GM18505 (cell line): Measurements from ENCODE around the gene ZNF277.

Experiments
- ATAC-seq: cut with Tn5 transposase; IDR thresholded peaks from one replicate; pipeline ENCODE4 v1.9.1; 2021; ENCODE audit not compliant: unreplicated experiment
- POLR2A ChIP-seq: IDR thresholded peaks from 4 replicates; pipeline ENCODE4 v1.6.1; 2011; ENCODE audit warnings: borderline replicate concordance; ENCODE audit not compliant: insufficient read depth, insufficient read length; ENCODE audit errors: extremely low read depth

The ZNF277 gene

GRCh38 chr7:112206991-112207592 is 597 bp downstream of the ZNF277 start:
- ATAC-seq, result no peak
- TF ChIP-seq POLR2A, result no peak

GRCh38 chr7:112207765-112208164 is 1.3 kb downstream of the ZNF277 start:
- TF ChIP-seq POLR2A, result no peak
- no peak for ATAC-seq

DNA sequence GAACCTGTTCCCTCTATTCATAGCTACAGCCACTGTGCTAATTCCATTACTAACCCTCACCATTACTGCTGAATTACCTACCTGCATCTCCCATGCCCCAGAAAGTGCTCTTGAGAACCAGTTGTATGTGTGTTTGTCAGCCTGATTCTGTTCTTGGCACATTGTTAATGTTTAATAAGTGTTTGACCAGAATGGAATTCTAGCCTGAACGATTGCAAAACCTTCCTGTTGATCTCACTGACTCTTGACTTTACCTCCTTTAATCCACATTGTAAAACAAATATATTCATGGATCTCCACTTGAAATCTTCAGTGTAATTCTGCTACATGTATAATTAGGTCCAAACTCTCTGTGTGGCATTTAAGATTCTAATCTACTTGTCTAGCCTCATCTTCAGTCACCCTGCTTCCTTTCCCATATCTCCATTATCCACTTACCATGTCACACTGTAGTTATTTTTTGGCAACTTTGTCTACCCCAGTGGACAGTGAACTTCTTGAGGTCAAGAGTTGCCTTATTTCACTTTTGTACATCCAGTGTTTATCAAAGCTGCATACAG is 4.9 kb downstream of the ZNF277 start:
- TF ChIP-seq POLR2A, result no peak
- ATAC-seq, result no peak

DNA sequence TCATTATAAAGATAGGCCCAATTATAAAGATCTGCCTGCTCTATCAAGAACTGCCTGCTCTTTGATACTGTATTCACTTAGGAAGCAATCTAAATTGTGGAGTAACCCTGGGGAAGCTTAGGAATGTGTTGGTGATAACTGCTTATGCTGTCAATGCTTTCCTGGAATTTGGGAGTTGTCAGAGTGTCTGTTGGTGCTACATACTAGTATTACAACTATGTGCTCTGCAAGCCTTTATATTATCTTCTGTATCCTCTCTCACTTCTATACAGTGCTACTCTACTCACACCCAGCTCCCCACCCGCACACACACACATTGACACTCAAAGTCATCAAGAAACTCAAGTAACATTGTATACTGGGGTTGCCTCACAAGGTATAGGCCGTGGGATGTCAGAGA is 6.1 kb downstream of the ZNF277 start:
- TF ChIP-seq POLR2A, result no peak
- ATAC-seq, result no peak

DNA sequence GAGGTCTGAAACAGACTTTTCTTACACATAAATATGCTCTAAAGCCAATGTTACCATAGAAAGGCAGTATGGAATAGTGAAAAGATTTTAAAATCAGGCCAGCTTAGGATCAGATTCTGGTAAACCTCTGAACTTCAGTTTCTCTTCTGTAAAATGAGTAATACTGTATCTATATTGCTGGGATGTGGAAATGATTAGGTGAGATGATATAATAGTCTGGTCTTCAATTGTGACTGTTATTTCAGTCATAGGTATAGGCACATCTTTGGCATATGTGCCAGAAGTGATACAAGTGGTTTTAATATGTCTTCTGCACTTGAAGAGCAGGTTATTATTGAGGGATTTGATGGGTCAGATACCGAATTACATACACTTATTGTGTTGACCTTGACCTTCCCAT is 7.2 kb downstream of the ZNF277 start:
- no peak for TF ChIP-seq POLR2A

GRCh38 chr7:112214268-112214667 is 7.8 kb downstream of the ZNF277 start:
- no peak for TF ChIP-seq POLR2A
- no peak for ATAC-seq

More for the DNA sequence above, 7.2 kb downstream of the ZNF277 start:
- ATAC-seq, result no peak

DNA sequence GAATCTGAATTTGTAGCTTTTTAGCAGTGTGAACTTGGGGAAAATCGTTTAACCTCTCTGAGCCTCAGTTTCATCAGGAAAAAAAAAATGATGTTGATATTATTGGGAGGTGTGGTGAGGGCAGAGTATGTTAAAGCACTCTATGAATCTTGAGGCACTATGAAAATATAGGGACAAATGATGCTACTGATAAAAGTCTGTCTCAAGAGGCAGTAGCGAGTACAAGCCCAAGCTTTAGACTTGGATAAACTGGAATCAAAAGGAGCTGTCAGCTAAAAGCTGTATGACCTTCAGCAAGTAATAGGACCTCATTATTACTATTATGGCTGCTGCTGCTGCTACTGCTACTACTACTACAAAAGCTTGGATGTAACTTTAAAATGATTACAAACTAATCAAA is 8.4 kb downstream of the ZNF277 start:
- TF ChIP-seq POLR2A, result no peak
- ATAC-seq, result no peak

GRCh38 chr7:112215787-112216186 is 9.3 kb downstream of the ZNF277 start:
- no peak for TF ChIP-seq POLR2A
- no peak for ATAC-seq

DNA sequence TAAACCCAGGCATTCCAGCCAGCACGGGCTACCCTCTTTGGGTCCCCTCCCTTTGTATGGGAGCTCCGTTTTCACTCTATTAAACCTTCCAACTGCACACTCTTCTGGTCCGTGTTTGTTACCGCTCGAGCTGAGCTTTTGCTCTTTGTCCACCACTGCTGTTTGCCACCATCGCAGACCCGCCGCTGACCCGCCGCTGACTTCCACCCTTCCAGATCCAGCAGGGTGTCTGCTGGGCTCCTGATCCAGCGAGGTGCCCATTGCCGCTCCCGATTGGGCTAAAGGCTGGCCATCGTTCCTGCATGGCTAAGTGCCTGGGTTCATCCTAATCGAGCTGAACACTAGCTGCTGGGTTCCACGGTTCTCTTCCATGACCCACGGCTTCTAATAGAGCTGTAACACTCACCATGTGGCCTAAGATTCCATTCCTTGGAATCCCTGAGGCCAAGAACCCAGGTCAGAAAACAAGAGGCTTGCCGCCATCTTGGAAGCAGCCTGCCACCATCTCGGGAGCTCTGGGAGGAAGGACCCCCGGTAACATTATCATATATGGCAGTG is 14.5 kb downstream of the ZNF277 start:
- no peak for TF ChIP-seq POLR2A
- ATAC-seq, result no peak

GRCh38 chr7:112223310-112223709 is 16.8 kb downstream of the ZNF277 start:
- TF ChIP-seq POLR2A, result no peak
- no peak for ATAC-seq

GRCh38 chr7:112224186-112224585 is 17.7 kb downstream of the ZNF277 start:
- no peak for TF ChIP-seq POLR2A
- no peak for ATAC-seq

DNA sequence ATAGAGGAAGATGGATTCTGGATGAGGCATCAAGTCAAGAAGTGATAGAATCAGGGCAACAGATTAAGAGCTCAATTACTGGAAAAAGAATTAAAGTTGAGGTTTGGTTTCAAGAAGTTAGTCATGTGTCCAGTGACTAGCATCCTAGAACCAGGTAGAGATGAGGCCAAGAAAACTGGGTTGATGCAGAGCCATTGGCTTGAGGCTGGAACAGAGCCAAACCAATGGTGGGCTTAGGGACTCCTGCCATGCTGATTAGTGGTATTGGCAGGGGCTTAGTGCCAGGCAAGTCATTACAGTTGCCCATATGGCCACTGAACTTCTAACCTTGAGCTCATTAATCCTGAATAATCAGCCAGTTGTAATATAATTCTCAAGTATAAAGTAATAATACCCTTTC is 18.5 kb downstream of the ZNF277 start:
- no peak for TF ChIP-seq POLR2A
- no peak for ATAC-seq

- ATAC-seq, result no peak
- no peak for TF ChIP-seq POLR2A
These were observed 20.3 kb downstream of the ZNF277 start for GRCh38 chr7:112226701-112227276.

- ATAC-seq, result no peak
- no peak for TF ChIP-seq POLR2A
These were observed 22.1 kb downstream of the ZNF277 start for GRCh38 chr7:112228632-112229031.

GRCh38 chr7:112232212-112232978 is 25.9 kb downstream of the ZNF277 start:
- no peak for ATAC-seq
- no peak for TF ChIP-seq POLR2A
